GM21576 (cell line): ENCODE data around the gene RHOT2.
A peak's percentile ranks its signal among the peaks of the same experiment; 100 is the strongest.

Experiments used
- ATAC-seq: cut with Tn5 transposase; IDR thresholded peaks from one replicate; pipeline ENCODE4 v1.9.1; 2021; ENCODE audit warnings: mild to moderate bottlenecking, moderate library complexity; ENCODE audit not compliant: unreplicated experiment

The RHOT2 gene

GRCh38 chr16:669666-670065 is 1.7 kb downstream of the RHOT2 start:
- no peak for ATAC-seq

GRCh38 chr16:670485-671352 is 2.8 kb downstream of the RHOT2 start:
- no peak for ATAC-seq

- ATAC-seq: no peak
These were observed 3.6 kb downstream of the RHOT2 start for GRCh38 chr16:671353-672131.

- no peak for ATAC-seq
These were observed 4.4 kb downstream of the RHOT2 start for GRCh38 chr16:672371-672770.

GRCh38 chr16:672851-673250 is 4.9 kb downstream of the RHOT2 start:
- no peak for ATAC-seq

- ATAC-seq: no peak
These were observed 5.6 kb downstream of the RHOT2 start for GRCh38 chr16:673399-673991.

GRCh38 chr16:674214-674881 is 6.4 kb downstream of the RHOT2 start:
- ATAC-seq: no peak

- no peak for ATAC-seq
These were observed 7.3 kb downstream of the RHOT2 start, which contains the start of gene RHBDL1 for GRCh38 chr16:674968-675883. TSS of gene RHBDL1 (plus strand) at chr16:675671. CDS start at chr16:675791, 120 bp downstream.

- no peak for ATAC-seq
These were observed 8.1 kb downstream of the RHOT2 start for GRCh38 chr16:675884-676564.

- no peak for ATAC-seq
These were observed 8.6 kb downstream of the RHOT2 start for GRCh38 chr16:676565-676902.

GRCh38 chr16:676913-677312 is 9.0 kb downstream of the RHOT2 start:
- no peak for ATAC-seq

- no peak for ATAC-seq
These were observed 9.6 kb downstream of the RHOT2 start for GRCh38 chr16:677316-678190.

GRCh38 chr16:678209-678857 is 10.4 kb downstream of the RHOT2 start:
- no peak for ATAC-seq

GRCh38 chr16:678858-679813 is 11.2 kb downstream of the RHOT2 start:
- no peak for ATAC-seq

- peak; percentile 33 for ATAC-seq
These were observed 12.1 kb downstream of the RHOT2 start, which contains the start of gene STUB1 for GRCh38 chr16:679814-680624. TSS of gene STUB1 (plus strand) at chr16:680410. CDS start at chr16:680526, 116 bp downstream.

GRCh38 chr16:680625-680945 is 12.7 kb downstream of the RHOT2 start:
- ATAC-seq: no peak
